CD4-positive, alpha-beta T cell treated with Interleukin-17A for 4 hours (primary cell): ENCODE results near the gene SASH3.
"Not testable (repeated sequence)": the region's sequence is repeated elsewhere in the genome, so short reads cannot be mapped to it uniquely, and the experiment has no call there.

Experiments used
- DNase-seq: peaks from one replicate; pipeline ENCODE4 v3.0.0-alpha.2; 2020; ENCODE audit warnings: mixed read lengths

The SASH3 gene

DNA sequence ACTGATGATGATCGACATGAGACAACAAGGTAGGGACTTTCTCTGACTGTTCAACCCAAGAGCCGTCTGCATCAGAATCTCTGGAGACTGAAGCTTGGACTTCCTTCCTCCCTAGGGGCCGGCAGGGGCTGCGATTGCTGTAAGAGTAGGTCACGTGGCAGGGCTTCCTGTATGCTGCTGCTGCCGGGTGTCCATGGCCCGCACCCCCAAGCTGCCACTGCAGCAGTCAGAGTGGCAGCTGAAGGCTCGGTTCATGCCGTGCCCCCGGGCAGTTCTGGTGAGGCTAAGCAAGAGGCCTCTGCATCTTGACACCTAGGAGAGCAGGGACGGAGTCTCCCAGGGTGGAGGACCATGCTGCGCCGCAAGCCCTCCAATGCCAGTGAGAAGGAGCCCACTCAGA lies at the start of gene SASH3:
Gene SASH3, plus strand, starts transcription at position 203 of the 400 bp plus-strand sequence. Its CDS starts 149 bp downstream, at position 352.
- peak; percentile 80 for DNase-seq

DNA sequence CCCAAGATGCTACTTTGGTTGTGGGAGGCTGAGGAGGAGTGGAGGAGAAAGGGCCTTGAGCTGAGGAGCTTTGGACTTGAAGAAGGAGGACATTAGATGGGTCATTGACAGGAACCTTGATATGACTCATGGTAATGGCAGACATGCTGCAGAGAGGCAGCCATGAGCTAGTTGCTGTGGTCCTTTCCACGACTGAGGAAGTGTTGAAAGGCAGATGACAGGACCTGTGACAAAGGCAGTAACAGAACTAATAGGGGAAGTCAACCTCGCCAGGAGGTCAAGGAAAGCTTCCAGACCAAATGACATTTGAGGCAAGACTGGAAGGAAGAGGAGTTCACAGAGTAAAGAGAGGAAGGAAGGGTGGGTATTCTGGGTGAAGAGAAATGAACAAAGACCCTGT lies 48.5 kb upstream of the SASH3 start:
- no peak for DNase-seq

DNA sequence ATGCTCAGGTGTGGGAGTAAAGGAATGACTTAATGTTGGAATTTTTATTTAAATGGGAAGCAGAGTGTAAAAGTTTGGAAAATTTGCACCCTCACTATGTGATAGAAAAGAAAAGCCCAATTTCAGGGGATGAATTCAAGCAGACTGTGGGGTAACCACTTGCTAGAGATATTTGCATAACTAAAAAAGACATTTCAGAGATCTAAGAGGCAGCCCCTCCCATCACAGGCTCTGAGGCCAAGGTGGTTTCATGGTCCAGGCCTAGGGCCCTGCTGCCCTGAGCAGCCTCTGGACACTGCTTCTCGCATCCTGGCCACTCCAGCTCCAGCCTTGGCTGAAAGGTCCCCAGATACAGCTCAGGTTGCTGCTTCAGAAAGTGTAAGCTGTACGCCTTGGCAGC lies 46.9 kb upstream of the SASH3 start:
- no peak for DNase-seq

DNA sequence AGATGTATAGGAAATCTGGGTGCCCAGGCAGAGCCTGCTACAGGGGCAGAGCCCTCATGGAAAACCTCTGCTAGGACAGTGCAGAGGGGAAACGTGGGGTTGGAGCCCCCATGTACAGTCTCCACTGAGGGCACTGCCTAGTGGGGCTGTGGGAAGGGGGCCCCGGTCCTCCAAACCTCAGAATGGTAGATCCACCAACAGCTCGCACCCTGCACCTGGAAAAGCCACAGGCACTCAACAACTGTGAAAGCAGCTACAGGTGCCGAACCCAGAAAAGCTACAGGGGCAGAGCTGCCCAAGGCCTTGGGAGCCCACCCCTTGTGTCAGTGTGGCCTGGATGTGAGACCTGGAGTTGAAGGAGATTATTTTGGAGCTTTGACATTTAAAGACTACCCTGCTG lies 46.4 kb upstream of the SASH3 start:
- no peak for DNase-seq

DNA sequence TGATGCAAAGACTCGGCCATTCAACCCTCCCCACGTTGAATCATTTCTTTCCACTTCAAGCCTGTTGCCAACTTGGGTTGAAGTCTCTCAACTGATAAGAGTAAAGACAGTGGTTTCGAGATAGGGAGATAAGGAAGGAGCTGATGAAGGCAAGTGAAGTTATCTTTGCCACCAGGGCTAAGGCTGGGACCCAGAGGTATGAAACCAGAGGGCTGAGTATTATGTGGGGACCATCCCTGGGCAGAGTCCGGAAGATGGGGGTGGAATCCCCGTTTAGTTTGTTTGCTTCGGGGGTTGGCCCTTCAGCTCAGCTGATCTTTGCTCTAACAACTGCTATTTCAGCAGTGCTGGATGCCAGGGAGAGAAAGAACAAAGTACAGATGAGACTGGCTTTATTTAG lies 43.3 kb upstream of the SASH3 start:
- DNase-seq = peak; percentile 28

DNA sequence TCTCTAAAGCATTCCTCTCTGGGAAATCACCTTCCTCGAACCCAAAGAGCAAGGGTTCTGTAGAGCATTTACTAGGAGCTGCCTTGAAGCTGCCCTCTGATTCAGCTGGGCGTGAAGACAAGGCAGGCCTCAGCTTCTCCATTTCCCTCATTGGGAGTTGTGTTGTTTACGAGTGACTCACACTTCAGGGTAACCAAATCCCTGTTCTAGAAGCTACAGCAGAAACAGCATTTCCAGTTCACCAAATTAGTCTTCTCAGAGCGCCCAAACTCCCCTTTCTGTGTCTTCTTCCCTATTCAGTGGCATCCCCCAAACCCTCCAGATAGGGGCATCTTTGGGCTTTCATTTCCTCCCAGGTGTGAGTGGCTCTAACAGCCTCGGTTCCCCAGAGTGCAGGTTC lies 41.8 kb upstream of the SASH3 start:
- no peak for DNase-seq

DNA sequence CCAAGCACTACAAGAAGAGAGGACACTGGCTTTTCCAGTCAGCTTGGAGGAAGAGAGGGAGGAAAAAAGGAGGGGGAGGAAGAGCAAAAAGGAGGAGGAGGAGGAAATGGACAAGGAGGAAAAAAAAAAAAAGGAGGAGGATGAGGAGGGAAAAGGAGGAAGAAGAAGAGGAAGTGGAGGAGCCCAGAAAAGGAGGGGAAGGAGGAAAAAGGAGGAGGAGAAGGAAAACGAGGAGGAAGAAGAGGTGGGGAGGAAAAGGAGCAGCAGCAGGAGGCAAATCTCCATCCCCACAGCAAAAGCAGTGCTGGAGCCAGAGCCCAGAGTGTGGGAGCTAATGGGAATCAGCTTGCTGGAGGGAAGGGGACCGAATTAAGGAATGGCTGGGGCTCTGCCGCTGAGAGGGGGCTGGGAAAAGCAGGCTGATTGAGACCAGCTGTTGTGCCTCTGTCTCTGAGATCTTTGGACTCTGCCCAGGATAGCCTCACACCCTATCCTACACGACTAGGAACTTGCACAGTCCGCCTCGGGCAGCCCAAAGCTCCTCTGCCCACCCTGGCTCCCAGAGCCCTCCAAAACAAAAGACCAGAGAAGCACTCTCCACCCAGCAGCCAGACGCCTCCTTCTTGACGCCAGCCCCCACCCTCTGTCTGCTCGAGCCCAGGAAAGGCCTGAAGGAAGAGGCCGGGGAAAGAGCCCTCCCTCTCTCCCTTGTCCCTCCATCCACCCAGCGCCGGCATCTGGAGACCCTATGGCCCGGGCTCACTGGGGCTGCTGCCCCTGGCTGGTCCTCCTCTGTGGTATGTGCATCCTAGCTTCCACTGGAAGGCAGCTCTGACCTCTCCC lies 41.1 kb upstream of the SASH3 start, which contains the start of gene XPNPEP2:
Gene XPNPEP2, plus strand, starts transcription at position 514 of the 843 bp plus-strand sequence. Its CDS starts 235 bp downstream, at position 749.
- no peak for DNase-seq

DNA sequence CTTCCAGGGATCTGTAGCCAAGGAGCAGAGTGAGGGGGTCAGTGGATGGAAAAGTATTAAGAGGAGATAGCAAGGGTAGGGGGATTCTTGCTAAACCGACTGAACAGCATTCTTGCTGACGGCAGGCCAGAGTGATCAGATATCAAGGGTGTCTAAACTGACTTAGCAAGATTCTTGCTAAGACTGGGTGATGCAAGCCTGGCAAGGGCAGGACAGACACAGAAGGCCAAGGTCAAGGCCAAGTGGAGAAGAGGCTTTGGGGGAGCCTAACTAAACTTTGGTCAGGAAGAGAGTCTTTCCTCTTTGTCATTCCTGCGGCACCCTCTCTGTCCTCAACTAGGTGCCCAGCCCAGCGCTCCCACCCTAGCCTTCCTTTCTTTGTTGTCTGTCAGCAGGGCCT lies 40.2 kb upstream of the SASH3 start:
- DNase-seq = no peak

DNA sequence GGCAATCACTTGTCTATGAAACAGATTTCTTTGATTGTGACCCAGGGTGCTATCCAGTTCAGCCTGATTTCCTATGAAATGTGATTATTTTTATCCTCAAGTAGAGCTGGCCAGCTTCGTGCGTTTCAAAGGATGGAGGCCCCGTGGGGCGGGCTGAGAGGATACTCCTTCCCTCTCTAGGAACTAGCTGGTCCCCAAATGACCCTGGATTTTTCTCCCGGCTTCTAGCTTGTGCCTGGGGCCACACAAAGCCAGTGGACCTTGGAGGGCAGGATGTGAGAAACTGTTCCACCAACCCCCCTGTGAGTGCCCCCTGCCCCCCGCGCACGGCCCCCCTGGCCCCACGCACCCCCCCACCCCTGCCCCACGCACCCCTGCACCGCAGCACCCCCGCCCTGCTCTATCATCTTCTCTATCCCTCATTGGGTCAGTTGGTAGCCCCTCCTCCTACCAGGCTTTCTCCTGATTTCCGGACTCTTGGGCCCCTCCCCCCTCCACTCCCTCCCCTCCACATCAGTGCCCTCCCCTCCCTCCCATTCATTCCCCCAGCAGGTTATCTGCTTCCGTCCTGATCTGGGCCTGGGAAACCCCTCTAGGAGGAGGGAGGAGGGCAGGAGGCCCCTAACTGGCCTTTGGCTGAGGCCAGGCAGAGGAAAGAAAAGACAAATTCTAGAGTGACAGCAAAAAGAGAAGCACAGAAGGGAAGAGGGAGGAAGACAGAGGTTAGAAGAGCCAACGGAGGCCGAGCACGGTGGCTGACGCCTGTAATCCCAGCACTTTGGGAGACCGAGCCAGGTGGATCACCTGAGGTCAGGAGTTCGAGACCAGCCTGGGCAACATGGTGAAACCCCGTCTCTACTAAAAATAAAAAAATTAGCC lies 37.6 kb upstream of the SASH3 start:
- DNase-seq = no peak

DNA sequence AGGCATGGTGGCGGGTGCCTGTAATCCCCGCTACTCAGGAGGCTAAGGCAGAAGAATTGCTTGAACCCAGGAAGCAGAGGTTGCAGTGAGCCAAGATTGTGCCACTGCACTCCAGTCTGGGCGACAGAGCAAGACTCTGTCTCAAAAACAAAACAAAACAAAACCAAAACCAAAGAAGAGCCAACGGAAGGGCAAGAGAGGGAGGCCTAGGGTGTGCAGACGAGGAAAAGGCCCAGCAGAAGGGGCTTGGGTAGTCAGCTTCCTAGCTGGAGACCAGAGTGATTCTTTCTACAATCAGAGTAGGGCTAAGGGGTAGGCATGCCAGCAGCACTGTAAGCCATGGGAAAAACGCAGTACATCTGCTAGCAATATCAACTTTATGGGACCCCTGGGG lies 37.0 kb upstream of the SASH3 start:
- not testable (repeated sequence) for DNase-seq

DNA sequence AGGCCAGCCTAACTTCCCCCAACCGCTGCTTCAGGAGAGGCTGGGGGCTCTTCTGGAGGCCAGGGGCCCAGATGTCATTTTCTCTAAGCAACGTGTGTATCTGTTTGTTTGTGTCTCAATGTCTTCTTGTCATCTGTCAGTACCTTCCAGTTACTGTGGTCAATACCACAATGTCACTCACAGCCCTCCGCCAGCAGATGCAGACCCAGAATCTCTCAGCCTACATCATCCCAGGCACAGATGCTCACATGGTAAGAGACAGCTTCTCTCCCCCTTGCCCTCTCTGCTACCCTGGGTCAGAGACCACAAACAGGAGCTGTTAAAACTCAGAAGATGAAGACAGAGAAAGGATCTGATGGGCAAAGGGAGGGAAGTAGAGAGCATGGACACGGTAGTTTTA lies 35.9 kb upstream of the SASH3 start:
- no peak for DNase-seq

DNA sequence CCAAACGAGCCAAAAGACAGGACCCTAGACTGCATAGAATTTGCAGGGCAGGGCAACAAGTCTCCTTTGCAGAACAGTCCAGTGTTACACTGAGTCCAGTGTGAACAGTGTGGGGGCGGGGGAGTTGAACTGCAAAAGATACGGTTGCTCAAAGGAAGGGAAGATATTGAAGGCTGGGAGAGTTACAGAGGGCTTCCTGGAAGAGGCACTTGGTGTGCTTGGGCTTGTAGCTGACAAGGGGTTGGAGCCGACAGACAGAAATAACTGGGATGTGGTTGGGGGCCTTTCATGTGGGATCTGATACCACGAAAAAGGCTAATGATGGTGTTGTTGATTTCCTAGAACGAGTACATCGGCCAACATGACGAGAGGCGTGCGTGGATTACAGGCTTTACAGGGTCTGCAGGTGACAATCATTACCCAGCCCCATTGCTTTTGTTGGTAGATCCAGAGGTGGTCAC lies 34.9 kb upstream of the SASH3 start:
- DNase-seq = peak; percentile 34

DNA sequence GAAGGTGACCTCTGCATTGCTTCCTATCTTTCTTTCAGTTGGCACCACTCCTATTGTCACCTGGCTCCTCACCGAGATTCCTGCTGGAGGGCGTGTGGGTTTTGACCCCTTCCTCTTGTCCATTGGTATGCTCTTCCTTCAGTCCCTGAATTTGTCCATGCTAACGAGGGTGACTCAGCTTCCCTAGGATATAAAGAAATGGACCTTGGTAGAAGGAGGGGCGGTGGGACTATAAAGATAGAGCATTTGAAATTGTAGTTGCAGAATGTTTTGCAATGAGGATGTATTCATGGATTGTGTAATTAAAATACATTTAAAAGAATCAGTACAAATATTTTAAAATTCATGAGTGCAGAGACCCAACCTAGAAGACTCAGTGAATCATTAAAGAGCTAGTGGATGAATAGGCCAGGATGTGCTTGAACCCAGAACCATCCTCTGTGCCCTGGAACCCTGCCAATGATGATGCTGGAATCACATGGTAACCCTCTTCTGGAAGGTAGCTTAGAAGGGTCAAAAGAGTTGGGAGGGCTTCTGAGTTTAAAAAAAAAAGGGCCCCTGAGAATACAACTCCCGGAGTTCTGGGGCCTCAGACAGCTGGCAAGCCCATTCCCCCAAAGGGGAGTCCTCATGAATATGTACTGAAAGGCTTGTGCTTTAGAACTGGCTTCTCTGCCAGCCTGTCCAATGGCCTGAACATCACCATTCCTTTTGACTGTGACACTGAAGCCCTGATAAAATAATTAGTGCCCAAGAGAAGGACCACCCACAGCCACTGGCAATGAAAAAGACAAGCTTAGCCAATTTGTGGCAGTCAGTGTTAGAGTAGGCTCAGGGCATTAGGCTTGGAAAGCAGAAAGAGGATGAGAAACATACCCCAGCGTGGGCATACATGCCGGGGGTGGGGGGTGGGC lies 32.9 kb upstream of the SASH3 start:
- DNase-seq = no peak

DNA sequence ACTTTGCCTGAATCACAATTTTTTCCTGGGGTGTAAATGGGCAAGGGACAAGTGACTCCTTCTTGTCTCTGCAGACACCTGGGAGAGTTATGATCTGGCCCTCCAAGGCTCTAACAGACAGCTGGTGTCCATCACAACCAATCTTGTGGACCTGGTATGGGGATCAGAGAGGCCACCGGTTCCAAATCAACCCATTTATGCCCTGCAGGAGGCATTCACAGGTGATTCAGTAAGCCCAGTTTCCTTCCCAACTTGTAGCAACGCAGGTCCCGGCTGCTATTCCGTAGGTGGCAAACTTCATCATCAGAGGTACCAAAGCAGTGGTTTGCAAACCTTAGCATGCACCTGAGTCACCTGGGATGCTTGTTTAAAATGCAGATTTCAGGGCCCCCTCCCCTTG lies 32.2 kb upstream of the SASH3 start:
- no peak for DNase-seq

DNA sequence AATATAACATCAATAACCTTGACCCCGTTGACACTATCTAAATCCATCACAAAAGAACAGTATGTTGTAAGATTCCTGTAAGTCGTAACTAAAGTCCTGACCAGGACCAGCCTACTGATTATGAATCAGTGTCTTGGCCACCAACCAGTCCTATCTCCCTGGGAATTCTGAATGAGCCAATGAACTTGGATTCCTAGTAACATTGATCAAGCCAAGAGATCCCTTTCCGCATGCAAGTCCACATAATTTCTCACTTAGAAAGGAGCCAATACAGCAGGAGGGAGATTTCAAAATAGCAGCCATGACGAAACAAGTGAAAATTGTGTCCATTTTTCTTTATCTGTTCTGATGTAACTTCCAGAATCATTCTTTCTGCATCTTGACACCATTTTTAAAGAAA lies 31.4 kb upstream of the SASH3 start:
- no peak for DNase-seq

DNA sequence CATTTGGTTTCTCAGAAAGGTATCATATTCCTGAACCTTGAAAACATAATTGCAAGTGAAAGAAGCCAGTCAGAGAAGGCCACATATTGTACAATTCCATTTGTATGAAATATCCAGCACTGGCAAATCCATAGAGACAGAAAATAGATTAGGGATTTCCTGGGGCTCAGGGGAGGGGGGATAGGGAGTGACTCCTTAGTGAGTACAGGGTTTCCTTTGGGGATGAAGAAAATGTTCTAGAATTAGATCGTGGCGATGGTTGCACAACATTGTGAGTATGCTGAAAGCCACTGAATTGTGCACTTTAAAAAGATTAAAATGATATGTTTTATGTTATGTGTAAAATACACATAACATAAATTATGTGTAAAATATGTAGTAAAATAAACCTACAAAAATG lies 30.7 kb upstream of the SASH3 start:
- no peak for DNase-seq

DNA sequence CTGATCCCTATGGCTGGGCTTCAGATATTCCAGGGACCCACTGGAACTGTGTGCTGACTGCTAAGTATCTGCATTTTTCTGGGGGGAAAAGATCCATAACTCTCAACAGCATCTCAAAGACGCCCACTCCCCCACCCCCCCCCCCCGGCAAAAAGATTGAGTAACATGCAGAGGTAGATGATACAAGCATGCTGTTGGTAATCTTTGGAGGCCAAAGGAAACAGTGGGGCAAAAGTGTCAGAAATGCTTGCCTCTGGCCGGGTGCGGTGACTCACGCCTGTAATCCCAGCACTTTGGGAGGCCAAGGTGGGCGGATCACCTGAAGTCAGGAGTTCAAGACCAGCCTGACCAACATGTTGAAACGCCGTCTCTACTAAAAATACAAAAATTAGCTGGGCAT lies 28.8 kb upstream of the SASH3 start:
- DNase-seq = no peak

DNA sequence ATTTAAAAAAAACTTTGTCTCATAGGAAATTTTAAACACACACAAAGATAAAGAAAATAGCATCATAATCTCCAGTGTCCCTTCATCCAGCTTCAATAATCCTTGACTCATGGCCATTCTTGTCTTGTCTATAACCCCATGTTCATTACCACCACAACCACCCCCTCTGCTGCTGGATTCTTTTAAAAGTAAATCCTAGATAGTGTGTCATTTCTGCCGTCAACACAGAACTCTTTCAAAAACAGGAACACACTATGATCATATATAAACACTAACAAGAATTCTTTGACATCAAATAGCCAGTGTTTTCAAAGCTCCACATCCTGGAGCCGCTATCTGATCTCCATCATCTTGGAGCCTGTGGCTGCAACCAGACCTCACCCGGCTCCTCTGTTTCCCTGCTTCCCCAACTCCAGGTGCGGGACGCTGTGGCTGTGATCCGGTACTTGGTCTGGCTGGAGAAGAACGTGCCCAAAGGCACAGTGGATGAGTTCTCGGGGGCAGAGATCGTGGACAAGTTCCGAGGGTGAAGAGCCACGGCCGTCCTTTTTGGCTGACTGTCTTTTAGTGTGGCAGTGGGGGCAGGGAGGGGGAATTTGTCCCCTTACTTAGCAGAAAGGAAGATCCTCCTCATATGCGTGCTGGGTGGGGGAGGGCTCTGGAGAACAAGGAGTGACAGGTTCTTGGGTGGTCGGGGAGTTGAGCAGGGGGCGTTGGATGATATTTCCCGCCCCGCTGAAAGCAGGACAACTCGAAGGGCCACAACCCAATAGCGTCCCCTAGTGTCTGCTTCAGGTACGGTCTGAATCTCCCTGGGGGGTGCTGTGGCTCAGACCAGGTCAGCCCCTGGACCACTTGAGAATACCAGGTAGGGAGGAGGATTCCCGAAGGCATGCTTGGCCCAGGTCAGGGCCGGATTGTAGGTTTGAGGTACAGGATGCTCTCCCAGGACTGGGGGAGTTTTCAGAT lies 25.4 kb upstream of the SASH3 start:
- DNase-seq = peak; percentile 9

DNA sequence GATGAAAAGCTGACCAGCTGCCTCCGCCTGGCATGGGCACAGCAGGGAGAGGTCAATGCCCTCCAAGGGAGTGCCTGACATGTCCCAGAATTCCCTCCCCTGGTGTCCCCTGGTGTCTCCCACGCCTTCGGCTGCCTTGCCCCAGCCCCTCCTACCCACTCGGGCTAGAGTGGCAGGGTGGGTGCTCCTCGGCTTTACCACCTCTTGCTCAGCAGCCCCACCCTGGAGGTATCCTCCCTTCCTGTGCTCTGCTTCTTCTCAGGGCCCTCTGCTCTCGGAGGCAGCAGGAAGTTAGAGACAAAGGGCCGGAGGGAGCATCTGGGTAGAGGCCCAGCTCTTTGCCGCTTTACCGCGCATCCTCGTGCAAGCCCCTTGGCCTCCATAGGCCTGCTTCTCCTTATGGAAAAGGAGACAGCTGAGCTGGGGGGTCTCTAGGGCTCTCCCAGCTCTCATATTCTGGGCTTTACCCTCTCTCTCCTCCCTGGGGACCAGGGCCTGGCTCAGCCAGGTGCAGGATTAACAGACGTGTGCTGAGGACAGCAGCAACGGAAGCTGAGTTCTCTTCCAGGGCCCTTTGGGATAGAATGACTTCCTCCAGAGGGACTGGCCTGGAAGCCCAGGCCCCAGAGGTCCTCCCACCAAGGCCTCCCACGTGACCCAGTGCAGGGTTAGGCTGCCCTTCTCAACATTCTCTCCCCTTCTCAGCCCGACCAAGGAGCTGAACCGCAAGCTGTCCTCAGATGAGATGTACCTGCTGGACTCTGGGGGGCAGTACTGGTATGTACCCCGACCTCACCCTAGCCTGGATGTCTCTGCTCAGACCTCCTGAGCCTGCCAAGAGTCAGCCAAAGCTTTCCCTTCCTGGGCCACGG lies 23.7 kb upstream of the SASH3 start:
- peak; percentile 62 for DNase-seq

DNA sequence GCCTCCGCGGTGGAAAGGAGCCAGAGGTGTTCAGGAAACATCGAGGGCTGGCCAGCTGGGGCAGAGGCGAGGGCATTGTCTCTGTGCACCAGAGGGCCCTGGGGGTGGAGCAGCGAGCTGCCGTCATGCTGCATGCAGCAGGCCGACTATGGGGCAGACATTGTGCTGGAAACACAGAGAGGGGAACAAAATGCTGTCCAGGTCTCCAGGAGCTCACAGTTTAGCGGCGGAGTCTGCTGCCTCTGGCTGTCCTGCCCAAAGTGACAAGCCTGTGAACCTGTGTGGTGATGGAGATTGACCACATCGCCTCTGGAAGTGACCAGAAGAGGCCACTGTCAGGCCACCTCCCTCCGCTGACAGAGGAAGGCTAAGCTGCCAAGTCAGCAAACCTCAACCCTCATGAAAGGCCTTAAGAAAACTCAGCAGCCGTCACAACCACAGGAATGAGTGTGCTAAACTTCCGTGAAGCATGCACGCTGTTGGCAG lies 20.1 kb upstream of the SASH3 start:
- DNase-seq = peak; percentile 69
